GM12878 (cell line): ENCODE results near the gene TSPEAR. TPM values are rescaled to one million over a fixed set of nuclear protein-coding genes. Genes with fewer than 3 reads are reported as not detected.

ENCODE experiments used
- ATAC-seq: fragments of 200-7000 bp; cut with Tn5 transposase; 3 replicates; pipeline ENCODE4 v1.9.1; 2020; ENCODE audit warnings: mild to moderate bottlenecking, moderate library complexity
- BruUV-seq: library from RNA; stranded (reverse); fragments of 400-500 nt; replicated peaks from 2 replicates; lab custom pipeline; 2021; lab: Mats Ljungman, UMichigan
- CTCF ChIA-PET: fragments of 300-600 bp; sonication (Branson Sonifier 250); formaldehyde crosslinking; extraction: SDS; loops from one replicate; lab custom pipeline; 2021; ENCODE audit warnings: inconsistent platforms; lab: Yijun Ruan, JAX
- POLR2A ChIA-PET: fragments of 350-600 bp; formaldehyde crosslinking; extraction: SDS; loops from one replicate; lab custom pipeline; 2021; ENCODE audit warnings: inconsistent platforms; lab: Charles Lee
- RAD21 ChIA-PET: fragments of 300-600 bp; sonication (Branson Sonifier 250); formaldehyde crosslinking; loops from one replicate; lab custom pipeline; 2023; ENCODE audit warnings: antibody characterized with exemption; ENCODE audit not compliant: unreplicated experiment; lab: Charles Lee
- SMC1A ChIA-PET: fragments of 300-600 bp; sonication (Branson Sonifier 250); formaldehyde crosslinking; loops from one replicate; lab custom pipeline; 2023; ENCODE audit not compliant: unreplicated experiment, uncharacterized antibody; lab: Charles Lee
- DNase-seq: peaks from one replicate; pipeline ENCODE4 v3.0.0-alpha.2; 2011; ENCODE audit warnings: low read depth, low spot score
- FAIRE-seq: peaks from 3 replicates; lab custom pipeline; 2011; peaks lifted over from hg19 to GRCh38; lab: Jason Lieb, UNC
- H2AFZ ChIP-seq: 2 replicates; pipeline ENCODE4 v1.6.0; 2011; ENCODE audit warnings: low read depth, low read length, control low read depth; ENCODE audit not compliant: control insufficient read depth
- H3K27ac ChIP-seq: 2 replicates; pipeline ENCODE4 v1.5.1; 2011; ENCODE audit warnings: control low read depth; ENCODE audit not compliant: control insufficient read depth, insufficient read depth
- H3K27me3 ChIP-seq, 2 experiments: replicated peaks in 1 of 2; 2 replicates each; pipeline versions ENCODE4 v1.6.0 to v1.6.1; 2011; ENCODE audit warnings: low read length in 1 of 2; ENCODE audit not compliant: control insufficient read depth in 2 of 2, insufficient read depth in 2 of 2
- H3K36me3 ChIP-seq, 2 experiments: 2 replicates each; pipeline ENCODE4 v1.5.1; 2011; ENCODE audit warnings: low read length in 1 of 2; ENCODE audit not compliant: control insufficient read depth in 2 of 2, insufficient read depth in 2 of 2
- H3K4me1 ChIP-seq: 2 replicates; pipeline ENCODE4 v1.6.1; 2011; ENCODE audit warnings: mild to moderate bottlenecking, low read length, moderate library complexity, mixed read lengths; ENCODE audit not compliant: control insufficient read depth, insufficient read depth
- H3K4me2 ChIP-seq: 2 replicates; pipeline ENCODE4 v1.6.0; 2011; ENCODE audit warnings: control low read depth; ENCODE audit not compliant: control insufficient read depth, insufficient read depth
- H3K4me3 ChIP-seq: fragments of 200-600 bp; sonication (generic); 2 replicates; pipeline ENCODE4 v1.5.1; 2016
- H3K79me2 ChIP-seq: 2 replicates; pipeline ENCODE4 v1.6.0; 2011; ENCODE audit warnings: low read length; ENCODE audit not compliant: control insufficient read depth, insufficient read depth
- H3K9ac ChIP-seq: 2 replicates; pipeline ENCODE4 v1.8.0; 2011; ENCODE audit warnings: low read length, control low read depth, mixed read lengths; ENCODE audit not compliant: control insufficient read depth, insufficient read depth
- H3K9me3 ChIP-seq: replicated peaks from 3 replicates; pipeline ENCODE4 v1.5.1; 2011; ENCODE audit warnings: mild to moderate bottlenecking, low read length; ENCODE audit not compliant: control insufficient read depth, insufficient read depth
- H4K20me1 ChIP-seq: 2 replicates; pipeline ENCODE4 v1.6.0; 2011; ENCODE audit not compliant: control insufficient read depth, insufficient read depth
- BCLAF1 ChIP-seq: fragments of 450-650 bp; IDR thresholded peaks from 2 replicates; pipeline ENCODE4 v1.6.1; 2017; ENCODE audit warnings: antibody characterized with exemption, mild to moderate bottlenecking, moderate library complexity
- CEBPZ ChIP-seq: fragments of 150-350 bp; IDR thresholded peaks from 2 replicates; pipeline ENCODE4 v1.6.1; 2016; ENCODE audit warnings: low read depth, low read length
- GABPA ChIP-seq: IDR thresholded peaks from 2 replicates; pipeline ENCODE4 v1.6.1; 2014; ENCODE audit warnings: antibody characterized with exemption, low read depth, mild to moderate bottlenecking, inconsistent platforms
- HDAC6 ChIP-seq: fragments of 200-600 bp; sonication (generic); IDR thresholded peaks from one replicate; pipeline ENCODE4 v1.8.0; 2017; ENCODE audit warnings: antibody characterized with exemption; ENCODE audit not compliant: unreplicated experiment
- JUND ChIP-seq: IDR thresholded peaks from 2 replicates; pipeline ENCODE4 v1.6.1; 2012; ENCODE audit warnings: low read depth, mild to moderate bottlenecking, low read length, improper control_type of control experiment, moderate library complexity
- MEF2A ChIP-seq: IDR thresholded peaks from 2 replicates; pipeline ENCODE4 v1.6.1; 2011; ENCODE audit warnings: low read depth, mild to moderate bottlenecking, low read length, moderate library complexity; ENCODE audit not compliant: insufficient read depth
- NBN ChIP-seq: fragments of 450-650 bp; IDR thresholded peaks from 2 replicates; pipeline ENCODE4 v1.6.1; 2016
- NFIC ChIP-seq: IDR thresholded peaks from 2 replicates; pipeline ENCODE4 v1.6.1; 2012; ENCODE audit warnings: low read depth, mild to moderate bottlenecking, inconsistent platforms, low read length, moderate library complexity
- NR2C1 ChIP-seq: fragments of 450-650 bp; IDR thresholded peaks from 2 replicates; pipeline ENCODE4 v1.6.1; 2017; ENCODE audit warnings: antibody characterized with exemption, mild to moderate bottlenecking, moderate library complexity
- PAX5 ChIP-seq: IDR thresholded peaks from 2 replicates; pipeline ENCODE4 v1.6.1; 2011; ENCODE audit warnings: low read depth, low read length, borderline replicate concordance
- PAX8 ChIP-seq: fragments of 450-650 bp; IDR thresholded peaks from 2 replicates; pipeline ENCODE4 v1.6.1; 2017; ENCODE audit warnings: mild to moderate bottlenecking, moderate library complexity
- RAD21 ChIP-seq: IDR thresholded peaks from 2 replicates; pipeline ENCODE4 v1.6.1; 2011; ENCODE audit warnings: mild to moderate bottlenecking, low read depth, low read length, moderate library complexity; ENCODE audit not compliant: insufficient read depth
- RCOR1 ChIP-seq: conservative IDR thresholded peaks from 2 replicates; pipeline ENCODE4 v1.6.1; 2012; ENCODE audit warnings: low read depth, low read length, improper control_type of control experiment
- SRF ChIP-seq, 2 experiments: IDR thresholded peaks; 2 replicates each; pipeline ENCODE4 v1.6.1; 2011; ENCODE audit warnings: low read depth in 2 of 2, low read length in 2 of 2, mild to moderate bottlenecking in 1 of 2, moderate library complexity in 1 of 2
- TARDBP ChIP-seq: IDR thresholded peaks from 2 replicates; pipeline ENCODE4 v1.6.1; 2016; ENCODE audit warnings: borderline replicate concordance
- YBX1 ChIP-seq: fragments of 450-650 bp; IDR thresholded peaks from 2 replicates; pipeline ENCODE4 v1.6.1; 2016; ENCODE audit warnings: antibody characterized with exemption
- ZNF217 ChIP-seq: fragments of 450-650 bp; IDR thresholded peaks from 2 replicates; pipeline ENCODE4 v1.6.1; 2017; ENCODE audit warnings: antibody characterized with exemption, mild to moderate bottlenecking
- ZNF622 ChIP-seq: fragments of 450-650 bp; IDR thresholded peaks from 2 replicates; pipeline ENCODE4 v1.6.1; 2017; ENCODE audit warnings: mild to moderate bottlenecking, inconsistent platforms
- ZSCAN29 ChIP-seq: fragments of 450-650 bp; IDR thresholded peaks from 2 replicates; pipeline ENCODE4 v1.6.1; 2017; ENCODE audit warnings: mild to moderate bottlenecking, moderate library complexity
- WGBS: methylation state at CpG from one replicate; pipeline ENCODE4 v1.1.6; 2016; ENCODE audit warnings: low lambda C conversion rate; ENCODE audit not compliant: insufficient replicate concordance, insufficient coverage; ENCODE audit errors: missing lambda C conversion rate; 5-methylcytosine and 5-hydroxymethylcytosine counted together
- in situ Hi-C: fragments of 300-500 bp; cut with MboI; formaldehyde crosslinking; loops from 9 replicates; pipeline ENCODE4 v1.14.3; 2018; ENCODE audit warnings: mixed read lengths
- intact Hi-C: fragments of 100-400 bp; cut with micrococcal nuclease; formaldehyde crosslinking; loops from one replicate; pipeline ENCODE4 v1.14.2; 2022; ENCODE audit not compliant: unreplicated experiment
- polyA plus RNA-seq, 11 experiments: library from polyadenylated mRNA; depleted of rRNA in 4 of 11; unstranded in 6 of 11; stranded (reverse) in 5 of 11; fragments of >200 nt; fragmentation: Nextera tagmentation in 4 of 11; fragmentation: Illumina TruSeq in 1 of 11; extraction: Ambion mirVana in 4 of 11; extraction: Trizol in 1 of 11; gene quantifications; 1 replicate in 1 of 11; 2 replicates in 10 of 11; pipeline versions ENCODE4 v1.2.1 to v1.2.3, GENCODE V29; 2011 to 2016; ENCODE audit warnings: inconsistent platforms in 2 of 11, missing spikeins in 2 of 11, low read depth in 1 of 11
- total RNA-seq, 4 experiments: library from RNA; depleted of rRNA in 3 of 4; stranded (reverse); fragments of >200 nt in 3 of 4; fragmentation: Illumina TruSeq in 1 of 4; extraction: Trizol in 1 of 4; gene quantifications; 2 replicates each; pipeline versions ENCODE4 v1.2.1 to v1.2.3, GENCODE V29; 2013 to 2021

TSPEAR gene
- total and polyA plus RNA-seq, 10 of the 15 experiments (the other 5 are each of a cell fraction or from before 2014, with no cell fraction given) = not detected

- TF ChIP-seq NBN (no peak), NR2C1 (no peak), TARDBP (no peak), BCLAF1 (no peak), RCOR1 (no peak)
These were observed 129.3 kb downstream of the TSPEAR start (continued) for GRCh38 chr21:44582055-44582454.

- H3K79me2 ChIP-seq = no peaks in the 10 kb centered on the region
- no peak overlapping the region for H3K4me2 ChIP-seq
- H3K9me3 ChIP-seq = peaks cover 5% of the 10 kb centered on the region; the same call in 2 of the 3 replicates
- no peak overlapping the region for H3K27ac ChIP-seq
- CTCF ChIA-PET = no interaction called here
- no peak for DNase-seq
- no peak overlapping the region for H3K4me3 ChIP-seq
- no peak for FAIRE-seq
- intact Hi-C loops = no loop called here
- H3K4me1 ChIP-seq = no peaks in the 10 kb centered on the region
- H3K36me3 ChIP-seq = no peaks in the 10 kb centered on the region
- H4K20me1 ChIP-seq = no peaks in the 10 kb centered on the region
- H2AFZ ChIP-seq = no peak overlapping the region
- in situ Hi-C loops = no loop called here
- no peaks in the 10 kb centered on the region for H3K27me3 ChIP-seq
- TF ChIP-seq CEBPZ (no peak), HDAC6 (no peak), RAD21 (no peak), TARDBP (no peak), GABPA (no peak), JUND (no peak), PAX5 (no peak), YBX1 (no peak), PAX8 (no peak), ZNF622 (no peak), SRF (IDR thresholded peaks at IDR 0.05; ENCODE audit: low read depth in 2 of 2, low read length in 2 of 2) (no peak), NFIC (no peak), ZSCAN29 (no peak), MEF2A (no peak), ZNF217 (no peak)
- 32% methylated on average over 3 of the region's 3 CpGs for WGBS
- RAD21 ChIA-PET = no interaction called here
- SMC1A ChIA-PET = no interaction called here
- no peak for ATAC-seq
- POLR2A ChIA-PET = no interaction called here
- BruUV-seq = no TSS peak
- H3K9ac ChIP-seq = no peak overlapping the region
These were observed 130.2 kb downstream of the TSPEAR start for GRCh38 chr21:44581158-44581557.
